NCI-H774 (cell line): ENCODE results near the gene NR2E1.

ENCODE experiments used
- DNase-seq: peaks from one replicate; lab custom pipeline; 2025; lab: John Stamatoyannopoulos, UW

The NR2E1 gene

GRCh38 chr6:108165714-108166663 lies at the start of gene NR2E1:
NR2E1 (plus strand) TSS chr6:108166022; CDS start chr6:108166766, 744 bp downstream.
- DNase-seq = peak; percentile 19

GRCh38 chr6:108116546-108117426 lies 49.0 kb upstream of the NR2E1 start:
- DNase-seq = no peak

GRCh38 chr6:108117427-108118358 lies 48.1 kb upstream of the NR2E1 start:
- no peak for DNase-seq

- DNase-seq = no peak
Observed at GRCh38 chr6:108118359-108118724, 47.5 kb upstream of the NR2E1 start.

- no peak for DNase-seq
Observed at GRCh38 chr6:108118810-108119768, 46.7 kb upstream of the NR2E1 start.

GRCh38 chr6:108119769-108120141 lies 46.1 kb upstream of the NR2E1 start:
- DNase-seq = no peak

GRCh38 chr6:108120311-108120710 lies 45.5 kb upstream of the NR2E1 start:
- DNase-seq = no peak

GRCh38 chr6:108121612-108122011 lies 44.2 kb upstream of the NR2E1 start:
- DNase-seq = no peak

GRCh38 chr6:108123481-108123929 lies 42.3 kb upstream of the NR2E1 start:
- DNase-seq = no peak

- DNase-seq = no peak
Observed at GRCh38 chr6:108123946-108124345, 41.9 kb upstream of the NR2E1 start.

GRCh38 chr6:108127056-108127455 lies 38.8 kb upstream of the NR2E1 start:
- no peak for DNase-seq

- DNase-seq = peak; percentile 87
Observed at GRCh38 chr6:108127826-108128225, 38.0 kb upstream of the NR2E1 start.

GRCh38 chr6:108130262-108130661 lies 35.6 kb upstream of the NR2E1 start:
- no peak for DNase-seq

- no peak for DNase-seq
Observed at GRCh38 chr6:108132863-108133262, 33.0 kb upstream of the NR2E1 start.

- DNase-seq = peak; percentile 80
Observed at GRCh38 chr6:108133594-108134179, 32.1 kb upstream of the NR2E1 start.

- DNase-seq = no peak
Observed at GRCh38 chr6:108134213-108134970, 31.4 kb upstream of the NR2E1 start.

GRCh38 chr6:108142240-108142639 lies 23.6 kb upstream of the NR2E1 start:
- no peak for DNase-seq

GRCh38 chr6:108145639-108146038 lies 20.2 kb upstream of the NR2E1 start:
- no peak for DNase-seq

GRCh38 chr6:108152446-108152845 lies 13.4 kb upstream of the NR2E1 start:
- DNase-seq = no peak
